GM19324 (cell line): ENCODE measurements around the gene KMT2A.
"Not testable (repeated sequence)": the region's sequence is repeated elsewhere in the genome, so short reads cannot be mapped to it uniquely, and the experiment has no call there.

Experiments used
- ATAC-seq: cut with Tn5 transposase; IDR thresholded peaks from one replicate; pipeline ENCODE4 v1.9.1; 2021; ENCODE audit warnings: mild to moderate bottlenecking, moderate library complexity; ENCODE audit not compliant: unreplicated experiment, low FRiP score

The KMT2A gene

GRCh38 chr11:118434553-118435289 is 1.6 kb upstream of the KMT2A start:
- ATAC-seq = no peak

GRCh38 chr11:118435290-118435892 is 901 bp upstream of the KMT2A start:
- peak; percentile 21 for ATAC-seq

GRCh38 chr11:118436639-118437207 is 431 bp downstream of the KMT2A start:
- peak; percentile 21 for ATAC-seq

- ATAC-seq = no peak
Measured at GRCh38 chr11:118437208-118438125, 1.2 kb downstream of the KMT2A start.

- no peak for ATAC-seq
Measured at GRCh38 chr11:118438314-118438931, 2.1 kb downstream of the KMT2A start.

- no peak for ATAC-seq
Measured at GRCh38 chr11:118439646-118440045, 3.4 kb downstream of the KMT2A start.

- ATAC-seq = no peak
Measured at GRCh38 chr11:118441770-118442275, 5.5 kb downstream of the KMT2A start.

- ATAC-seq = no peak
Measured at GRCh38 chr11:118442301-118442700, 6.0 kb downstream of the KMT2A start.

GRCh38 chr11:118442908-118443589 is 6.8 kb downstream of the KMT2A start:
- ATAC-seq = no peak

GRCh38 chr11:118443590-118444218 is 7.4 kb downstream of the KMT2A start:
- ATAC-seq = no peak

- no peak for ATAC-seq
Measured at GRCh38 chr11:118447423-118447822, 11.1 kb downstream of the KMT2A start.

- no peak for ATAC-seq
Measured at GRCh38 chr11:118448294-118448693, 12.0 kb downstream of the KMT2A start.

- no peak for ATAC-seq
Measured at GRCh38 chr11:118449316-118449918, 13.1 kb downstream of the KMT2A start.

GRCh38 chr11:118450451-118450850 is 14.2 kb downstream of the KMT2A start:
- ATAC-seq = no peak

GRCh38 chr11:118462178-118462577 is 25.9 kb downstream of the KMT2A start:
- no peak for ATAC-seq

GRCh38 chr11:118468968-118469367 is 32.7 kb downstream of the KMT2A start:
- ATAC-seq = not testable (repeated sequence)

- no peak for ATAC-seq
Measured at GRCh38 chr11:118471030-118471429, 34.7 kb downstream of the KMT2A start.

- no peak for ATAC-seq
Measured at GRCh38 chr11:118473537-118473936, 37.2 kb downstream of the KMT2A start.

GRCh38 chr11:118476676-118477075 is 40.4 kb downstream of the KMT2A start:
- ATAC-seq = no peak
